NCI-H2227 (cell line): ENCODE measurements around the gene RAB25.
A peak's percentile ranks its signal among the peaks of the same experiment; 100 is the strongest.

Experiments used
- DNase-seq: peaks from one replicate; lab custom pipeline; 2025; ENCODE audit not compliant: unreplicated experiment; lab: John Stamatoyannopoulos, UW

Gene RAB25

DNA sequence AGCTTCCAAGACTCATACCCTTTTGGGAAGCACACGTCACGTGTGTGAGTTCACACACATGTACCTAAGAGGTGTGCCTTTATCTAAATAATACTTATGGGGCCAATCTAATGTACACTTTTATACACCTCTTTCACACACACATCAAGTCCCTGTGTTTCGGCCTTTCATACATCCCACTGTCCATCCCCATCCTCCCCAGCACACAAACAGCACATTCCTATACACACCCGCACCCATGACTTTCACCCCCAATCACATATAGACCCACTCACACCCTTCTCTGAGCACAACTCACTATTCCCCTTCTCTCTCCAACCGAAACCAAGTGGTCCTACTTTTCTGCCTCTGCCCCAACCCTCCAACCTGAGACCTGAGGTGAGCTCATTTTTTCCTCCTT lies 17.8 kb downstream of the RAB25 start:
- DNase-seq: no peak

DNA sequence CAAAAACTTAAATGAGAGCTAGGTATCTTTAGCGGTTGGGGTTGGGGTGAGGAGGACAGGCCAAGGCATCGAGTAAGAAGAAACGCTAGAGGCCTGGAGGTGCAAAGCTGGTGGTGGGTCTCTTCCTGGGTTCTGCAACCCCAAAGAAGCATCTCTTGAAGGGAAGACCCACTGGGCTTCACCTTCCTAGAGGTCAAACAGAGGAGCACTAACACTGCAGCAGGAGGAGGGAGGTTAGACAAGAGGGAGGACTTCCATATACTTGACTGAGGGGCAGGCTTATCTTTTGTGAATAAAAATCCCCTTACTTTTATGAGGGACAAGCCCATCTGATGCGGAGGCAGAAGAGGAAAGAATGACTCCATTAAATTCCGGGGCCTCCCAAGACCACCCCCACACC lies 18.8 kb downstream of the RAB25 start:
- no peak for DNase-seq

DNA sequence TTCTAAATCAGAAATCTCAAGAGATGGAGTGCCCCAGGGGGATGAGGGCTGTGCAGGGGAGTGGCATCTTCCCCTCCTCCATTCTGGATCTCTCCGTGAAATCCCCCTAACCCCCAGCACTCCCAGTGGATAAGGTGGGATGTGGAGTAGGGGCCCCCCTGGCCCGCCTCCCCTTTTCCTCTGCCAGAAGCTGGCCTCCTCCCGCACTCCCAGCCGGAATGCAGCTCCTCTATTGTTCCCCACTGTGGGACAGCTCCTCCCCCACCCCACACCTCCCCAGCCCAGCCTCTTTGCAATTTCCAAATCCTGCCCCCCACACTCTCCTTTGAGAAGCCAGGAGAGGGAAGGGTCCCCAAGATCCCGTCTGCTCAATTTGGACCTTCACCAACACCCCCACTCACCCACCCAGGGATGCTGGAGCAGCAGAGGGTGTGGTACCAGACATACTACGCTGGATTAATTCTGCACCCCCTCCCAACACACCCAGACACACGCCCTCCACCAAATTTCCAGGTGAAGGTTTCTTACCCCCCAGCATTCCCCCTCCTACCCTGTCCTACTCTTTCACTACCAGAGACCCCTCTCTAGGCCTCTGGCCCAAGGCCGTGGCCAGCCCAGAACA lies 19.4 kb downstream of the RAB25 start:
- DNase-seq: no peak

DNA sequence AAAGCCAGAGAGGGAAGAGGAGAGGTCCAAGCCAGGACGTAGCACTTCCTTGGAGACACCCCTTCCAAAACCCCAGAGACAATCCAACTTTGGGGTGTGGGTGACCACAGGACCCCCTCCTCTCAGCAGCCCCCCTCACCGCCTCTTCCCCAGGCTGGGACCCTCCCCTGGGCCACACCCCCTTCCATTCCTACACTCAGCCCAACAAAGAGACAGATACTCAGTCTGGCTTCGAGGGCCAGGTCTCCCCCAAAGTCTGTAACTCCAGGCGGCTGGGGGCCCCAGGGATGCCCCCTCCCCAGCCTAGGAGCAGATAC lies 19.9 kb downstream of the RAB25 start:
- DNase-seq: no peak

DNA sequence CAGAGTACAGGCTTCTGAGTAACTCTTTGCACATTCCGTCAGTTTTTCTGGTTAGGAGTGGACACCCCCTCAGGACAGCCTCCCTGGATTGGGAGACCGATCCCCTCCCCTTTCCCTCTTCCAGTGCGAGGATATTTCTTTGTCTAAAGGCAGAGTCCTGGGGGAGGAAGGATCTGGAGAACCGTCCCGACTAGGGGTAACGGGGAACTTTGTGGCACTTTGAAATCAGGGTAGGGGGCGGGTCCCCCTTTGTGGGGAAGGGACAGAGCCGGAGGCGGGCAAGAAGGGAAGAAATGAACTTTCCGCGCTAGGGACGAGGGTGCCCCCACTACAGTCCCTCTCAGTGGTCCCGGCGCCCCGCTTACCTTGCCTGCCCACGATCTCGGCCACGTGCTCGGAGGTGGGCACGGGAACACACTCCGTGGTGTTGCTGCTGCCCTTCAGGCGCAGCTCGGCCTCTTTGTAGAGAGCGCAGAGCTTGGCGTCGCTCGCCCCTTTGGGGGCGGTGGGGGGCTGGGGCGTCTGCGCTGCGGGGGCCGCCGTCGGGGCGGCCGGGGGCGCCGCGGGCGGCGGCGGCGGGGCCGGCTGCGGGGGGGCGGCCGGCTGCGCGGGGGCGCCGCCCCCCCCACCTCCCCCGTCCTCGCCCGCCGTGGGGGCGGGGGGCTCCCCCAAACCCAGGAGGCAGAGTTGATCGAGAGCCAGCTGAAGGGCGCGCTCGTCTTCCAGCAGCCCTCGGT lies 20.4 kb downstream of the RAB25 start:
- peak; percentile 48 for DNase-seq

DNA sequence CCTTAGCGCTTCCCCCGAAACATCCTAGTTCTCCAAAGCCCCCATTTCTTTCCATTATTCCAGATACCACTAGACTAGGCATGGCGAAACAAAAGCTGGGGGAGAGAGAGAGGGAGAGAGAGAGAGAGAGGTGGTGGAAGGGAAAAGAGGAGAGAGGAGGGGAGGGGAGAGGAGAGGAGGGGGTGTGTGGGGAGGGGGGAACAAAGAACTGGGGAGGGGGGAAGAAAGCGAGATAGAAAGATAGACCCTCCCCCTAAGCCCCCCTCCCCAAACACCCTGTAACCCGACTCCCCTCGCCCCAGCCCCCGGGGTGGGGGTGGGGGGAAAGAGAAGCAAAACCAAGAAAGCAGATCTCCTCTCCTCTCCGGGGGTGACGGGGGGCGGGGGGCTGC lies 21.0 kb downstream of the RAB25 start:
- DNase-seq: peak; percentile 50

DNA sequence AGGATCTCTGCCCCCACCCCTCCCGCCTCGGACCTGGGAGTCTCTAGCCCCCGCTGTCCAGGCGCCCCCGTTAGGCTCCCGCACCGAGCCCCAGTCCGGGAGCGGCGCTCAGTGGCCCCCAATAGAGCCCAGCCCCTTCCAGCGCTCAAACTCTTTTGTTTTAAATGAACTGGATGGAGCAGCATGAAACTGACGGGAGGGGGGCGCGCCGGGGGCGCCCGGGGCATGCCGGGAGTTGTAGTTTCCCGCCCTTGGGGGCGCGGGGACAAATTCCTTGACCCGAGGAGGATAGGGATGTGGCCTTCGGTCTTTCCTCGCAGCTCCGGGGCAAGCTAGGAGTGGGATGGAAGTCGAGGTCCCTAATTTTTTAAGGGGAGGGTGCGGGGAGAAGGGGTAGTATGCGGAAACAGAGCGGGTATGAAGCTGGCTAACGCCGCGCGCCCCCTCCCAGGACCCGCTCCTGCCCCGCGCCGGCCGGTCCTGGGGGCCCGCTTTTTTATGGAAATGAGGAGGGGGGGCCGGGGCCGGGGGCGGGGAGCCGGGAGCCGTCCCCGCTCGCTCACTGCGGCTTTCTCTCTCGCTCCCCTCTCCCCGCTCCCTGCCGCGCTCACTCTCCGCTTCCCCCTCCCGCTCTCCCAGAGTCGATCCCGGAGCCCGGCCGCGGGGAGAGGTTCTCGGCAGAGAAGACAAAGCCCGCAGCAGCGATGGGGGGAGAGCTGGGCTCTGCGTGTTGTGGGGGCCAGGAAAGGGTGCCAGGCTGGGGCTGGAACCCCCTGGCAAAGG lies 21.5 kb downstream of the RAB25 start, which contains the start of gene MEX3A:
Gene MEX3A (minus strand): TSS at position 157 of the 783 bp plus-strand sequence. CDS start 467 bp downstream, outside the sequence.
- peak; percentile 90 for DNase-seq

DNA sequence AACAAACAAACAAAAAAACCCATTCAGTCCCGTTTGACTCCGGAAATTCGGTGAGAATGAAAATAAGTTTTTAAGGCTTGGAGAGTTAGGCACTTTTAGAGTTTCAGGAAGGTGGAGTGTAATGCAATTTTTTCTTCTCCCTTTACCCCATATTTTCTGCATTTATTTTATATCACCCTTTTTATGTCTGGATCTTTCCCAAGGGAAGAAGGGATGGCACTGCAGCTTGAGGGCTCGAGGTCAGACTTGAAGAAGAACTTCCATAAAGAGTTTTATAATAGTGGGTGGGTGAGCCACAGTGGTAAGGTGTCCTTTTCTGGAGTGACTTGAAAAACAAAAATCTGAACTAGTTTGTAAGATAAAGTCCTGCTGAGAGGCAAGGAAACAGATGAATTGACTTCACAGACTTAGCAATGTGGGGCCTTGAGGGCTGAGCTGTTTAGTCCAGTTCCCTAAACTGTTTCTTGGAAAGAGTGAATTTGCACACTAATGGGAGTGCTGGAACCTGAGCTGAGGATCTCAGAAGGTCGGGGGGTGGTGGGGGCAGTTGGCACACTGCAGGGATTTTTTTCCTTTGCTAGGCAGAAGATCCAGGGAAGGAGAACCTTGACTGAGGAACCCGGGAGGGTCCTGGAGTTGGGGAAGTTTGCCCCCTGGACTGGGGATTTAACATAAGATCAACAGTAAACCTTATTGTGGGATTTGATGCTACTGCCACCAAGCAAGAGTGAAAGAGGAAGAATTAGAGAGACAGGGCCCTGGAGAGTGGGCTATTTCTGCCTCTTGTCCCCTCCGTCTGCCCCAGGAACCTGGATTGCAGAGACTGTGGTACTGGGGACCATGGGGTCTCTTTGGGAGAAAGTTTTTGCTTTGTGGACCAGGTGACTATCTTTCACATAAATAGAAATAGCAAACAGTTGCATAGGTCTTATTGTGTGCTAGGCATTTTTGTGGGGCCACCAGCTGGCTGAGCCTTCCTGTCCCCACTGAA lies 23.1 kb downstream of the RAB25 start:
- DNase-seq: no peak

DNA sequence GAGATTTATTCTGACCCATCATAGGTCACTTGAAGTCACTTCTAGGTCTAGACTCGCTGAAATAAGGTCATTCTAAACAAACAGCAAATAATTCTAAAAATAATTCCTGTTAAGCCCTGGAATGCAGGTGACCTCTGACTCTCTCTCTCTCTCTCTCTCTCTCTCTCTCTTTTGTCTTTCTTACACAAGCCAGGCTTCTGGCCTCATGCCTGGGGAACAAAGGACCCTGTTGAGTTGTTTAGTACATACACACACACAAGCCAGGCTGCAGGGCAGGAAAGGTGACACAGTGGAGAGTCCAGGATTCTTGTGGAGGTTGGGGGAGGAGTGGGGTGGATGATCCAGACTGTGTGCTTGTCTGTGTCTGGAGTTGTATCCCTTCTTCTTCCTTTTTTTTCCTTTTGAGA lies 25.3 kb downstream of the RAB25 start:
- peak; percentile 17 for DNase-seq

DNA sequence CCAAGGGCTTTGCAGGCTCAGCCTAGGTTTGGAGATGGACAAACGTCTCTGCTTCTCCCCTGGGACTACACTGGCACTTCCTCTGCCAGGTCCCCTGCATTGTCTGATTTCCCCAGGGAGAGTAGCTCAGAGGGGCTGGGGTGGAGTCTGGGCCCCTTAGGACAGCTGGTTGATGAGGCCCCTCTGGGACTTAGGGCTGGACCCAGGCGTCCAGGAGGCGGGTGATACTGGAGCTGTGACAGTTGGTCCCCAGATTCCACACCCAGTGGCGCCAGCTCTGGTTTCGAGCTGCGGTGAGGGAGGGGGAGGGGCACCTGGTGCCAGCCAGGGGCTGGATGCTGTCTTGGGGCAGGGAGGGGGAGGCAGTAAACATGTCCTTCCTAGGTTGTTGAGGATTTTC lies 28.7 kb downstream of the RAB25 start:
- DNase-seq: no peak

DNA sequence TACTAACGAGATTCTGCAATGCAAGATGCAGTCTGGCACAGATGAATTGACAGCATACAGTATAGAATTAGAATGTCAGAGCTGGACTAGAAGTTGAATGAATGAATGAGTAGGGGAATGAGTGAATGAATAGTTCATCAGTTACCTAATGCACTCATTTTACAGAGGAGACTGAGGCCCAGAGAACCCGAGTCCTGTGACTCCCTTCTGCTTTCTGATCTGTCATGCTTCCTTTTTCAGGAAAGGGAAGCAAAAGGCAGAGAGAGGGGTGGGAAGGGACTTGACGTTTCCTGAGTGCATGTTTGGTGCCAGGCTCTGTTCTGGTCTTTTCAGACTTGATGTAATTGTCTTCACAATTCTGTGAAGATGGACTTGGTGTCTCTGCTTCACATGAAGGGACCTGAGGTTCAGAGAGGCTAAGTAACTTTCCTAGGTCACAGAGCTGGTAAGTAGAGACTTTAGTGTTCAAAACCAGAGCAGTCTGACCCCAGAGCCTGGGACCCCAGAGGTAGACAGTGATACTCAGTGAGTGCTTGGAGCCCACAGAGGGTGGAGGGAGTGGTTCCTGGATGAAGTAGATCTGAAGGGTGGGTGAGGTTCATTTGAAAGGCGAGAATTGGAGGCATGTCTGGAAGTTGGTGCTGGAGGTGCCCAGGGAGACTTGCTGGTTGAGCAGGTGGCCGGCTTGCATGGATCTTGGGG lies 29.3 kb downstream of the RAB25 start:
- DNase-seq: no peak

DNA sequence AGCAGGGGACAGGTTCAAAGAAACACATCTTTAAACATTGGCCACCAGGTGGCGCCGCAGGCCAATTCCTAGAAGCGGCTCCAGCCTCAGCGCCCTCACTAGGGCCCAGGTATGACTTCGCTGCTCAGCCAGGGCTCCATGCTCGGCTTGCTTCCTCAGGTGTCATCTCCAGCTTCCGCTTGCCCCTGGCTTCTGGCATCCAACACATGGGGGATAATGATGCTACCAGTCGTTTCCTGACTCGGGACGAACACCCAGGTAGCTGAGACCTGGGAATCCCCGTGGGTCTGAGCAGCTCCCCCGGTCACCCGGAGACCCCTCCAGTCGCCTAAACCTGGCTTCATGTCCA lies 29.9 kb downstream of the RAB25 start:
- peak; percentile 89 for DNase-seq

DNA sequence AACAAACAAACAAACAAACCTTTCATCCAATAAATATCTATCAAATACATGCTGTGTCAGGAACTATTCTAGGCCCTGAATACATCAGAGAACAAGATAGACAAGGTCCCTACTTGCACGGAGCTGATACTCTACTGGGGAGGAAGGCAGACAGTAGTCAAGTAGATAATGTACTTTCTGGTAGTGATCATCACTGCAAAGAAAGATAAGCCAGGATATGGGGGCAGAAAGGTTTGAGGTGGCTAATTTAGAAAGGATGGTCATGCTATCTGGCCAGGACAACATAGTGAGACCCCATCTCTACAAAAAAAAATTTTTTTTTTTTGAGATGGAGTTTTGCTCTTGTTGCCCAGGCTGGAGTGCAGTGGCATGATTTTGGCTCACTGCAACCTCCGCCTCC lies 30.6 kb downstream of the RAB25 start:
- no peak for DNase-seq

DNA sequence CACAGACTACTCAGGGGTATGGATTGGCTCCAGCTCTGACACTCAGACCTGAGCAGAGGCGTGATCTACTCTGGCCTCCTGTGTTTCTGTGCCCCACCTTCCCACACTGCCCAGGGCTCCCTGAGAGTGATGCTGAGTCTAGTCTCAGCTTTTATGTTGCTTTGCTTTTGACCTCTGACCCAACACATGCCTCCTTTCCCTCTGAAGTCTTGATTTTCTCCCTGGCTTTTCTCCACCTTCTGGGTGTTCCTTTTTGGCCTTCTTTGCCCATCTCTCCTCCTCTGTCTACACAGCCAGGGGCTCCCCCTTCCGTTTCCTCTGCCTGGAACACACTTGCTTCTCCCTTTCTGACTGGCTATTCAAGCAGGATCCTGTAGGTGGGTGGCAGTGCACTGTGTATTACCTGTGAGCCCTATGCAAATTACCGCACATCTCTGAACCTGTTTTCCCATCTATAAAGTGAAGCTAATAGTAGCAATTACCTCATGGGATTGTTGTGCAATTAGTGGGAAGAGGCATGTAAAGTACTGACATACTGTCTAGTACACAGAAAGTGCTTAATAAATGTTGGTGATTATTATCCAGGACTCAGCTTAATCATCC lies 35.0 kb downstream of the RAB25 start:
- DNase-seq: no peak

DNA sequence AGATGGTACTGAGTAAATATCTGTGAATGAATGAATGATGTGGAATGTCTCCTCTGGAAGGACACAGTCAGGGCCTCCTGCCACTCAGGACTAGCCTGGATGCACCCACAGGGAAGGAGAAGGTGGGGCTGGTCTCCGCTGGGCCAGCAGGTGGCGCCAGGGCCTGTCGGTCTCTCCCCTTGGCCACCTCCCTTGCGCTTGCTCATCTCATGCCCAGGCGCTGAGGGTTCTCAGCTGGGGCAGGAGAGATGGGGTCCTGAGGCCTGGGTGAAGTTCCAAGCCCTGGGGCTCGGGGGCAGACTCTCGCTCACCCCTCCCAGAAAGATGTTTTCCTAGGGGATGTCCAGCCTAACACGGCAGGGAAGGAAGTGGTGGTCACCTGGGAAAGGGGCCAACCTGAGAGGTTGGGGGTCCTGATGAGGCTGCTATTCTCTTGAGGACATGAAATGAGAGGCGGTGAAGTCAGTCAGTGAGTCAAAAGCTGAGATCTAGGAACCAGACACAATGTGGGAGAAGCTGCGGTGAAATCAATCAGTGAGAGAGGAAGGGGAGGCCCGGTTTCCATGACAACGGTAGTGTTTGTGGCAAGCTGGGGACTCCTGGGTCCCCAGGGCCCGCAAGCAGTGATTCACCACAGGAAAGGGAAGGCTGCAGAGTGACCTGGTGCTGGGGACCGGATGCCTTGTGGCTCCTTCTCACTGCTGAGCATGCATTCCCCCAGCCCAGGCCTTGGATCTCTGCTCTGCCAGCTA lies 35.9 kb downstream of the RAB25 start:
- peak; percentile 86 for DNase-seq

DNA sequence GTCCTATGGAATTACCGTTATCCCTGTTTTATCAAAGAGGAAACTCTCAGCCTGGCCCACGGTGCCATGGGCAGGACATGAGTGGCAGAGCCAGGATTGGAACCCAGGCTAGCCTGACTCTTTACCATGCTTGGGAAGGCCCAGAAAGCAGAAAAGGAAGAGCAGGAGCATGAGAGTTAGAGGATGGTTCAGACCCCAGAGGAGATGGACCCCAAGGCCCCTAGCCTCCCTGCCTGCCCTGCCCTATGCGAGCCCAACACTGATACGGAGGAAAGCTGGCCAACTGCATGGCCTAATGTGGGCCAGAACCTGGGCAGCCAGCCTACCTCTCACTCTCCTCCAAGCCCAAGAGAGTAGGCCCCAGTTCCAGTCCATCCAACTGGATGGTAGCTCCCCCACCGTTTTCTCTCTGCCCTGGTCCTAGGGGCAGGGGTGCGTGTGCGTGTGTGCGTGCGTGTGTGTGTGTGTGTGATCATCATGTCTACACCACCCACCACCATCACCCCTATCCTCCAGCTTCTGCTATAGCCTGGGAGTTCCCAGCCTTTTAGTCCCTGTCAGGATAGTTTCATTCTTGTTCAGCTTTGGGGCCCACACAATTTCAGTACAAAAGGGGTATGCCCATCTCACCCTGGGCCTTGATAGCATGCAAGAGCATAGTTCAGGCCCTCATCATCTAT lies 36.7 kb downstream of the RAB25 start:
- DNase-seq: no peak

DNA sequence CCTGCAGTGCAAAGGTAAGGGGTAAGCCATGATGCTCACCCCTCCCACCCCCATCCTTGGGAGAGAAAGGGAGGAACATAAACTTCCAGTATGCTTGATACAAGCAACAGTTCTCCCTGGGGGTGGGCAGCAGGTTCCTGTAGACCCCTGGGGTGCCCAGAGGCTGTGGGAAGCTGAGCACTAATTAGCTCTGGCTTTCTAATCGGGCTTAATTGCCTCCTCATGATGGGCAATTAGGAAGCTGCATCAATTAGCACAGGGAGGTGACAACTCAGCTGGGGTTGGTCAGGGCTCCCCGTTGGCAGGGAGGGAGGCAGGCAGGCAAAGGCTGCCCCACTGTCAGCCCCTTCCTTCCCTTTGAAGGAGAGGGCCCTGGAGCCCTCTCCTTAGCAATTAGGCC lies 37.8 kb downstream of the RAB25 start:
- DNase-seq: no peak

DNA sequence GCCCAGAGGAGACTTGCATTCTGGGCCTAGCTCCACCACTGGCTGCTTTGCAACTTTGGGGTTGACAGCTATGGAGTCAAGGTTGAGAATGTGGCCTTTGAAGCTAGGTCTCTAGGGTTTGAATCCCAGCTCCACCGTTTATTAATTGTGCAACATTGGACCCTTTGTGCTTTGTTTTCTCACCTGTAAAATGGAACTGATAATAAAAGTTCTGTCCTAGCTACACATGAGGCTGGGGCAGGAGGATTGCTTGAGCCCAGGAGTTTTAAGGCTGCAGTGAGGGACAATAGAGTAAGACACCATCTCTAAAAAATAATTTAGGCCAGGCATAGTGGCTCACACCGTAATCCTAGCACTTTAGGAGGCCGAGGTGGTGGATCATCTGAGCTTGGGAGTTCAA lies 38.3 kb downstream of the RAB25 start:
- DNase-seq: no peak
